PC-9 (cell line): Measurements from ENCODE around the gene PRKCB. TPM values are rescaled to one million over a fixed set of nuclear protein-coding genes. Genes with fewer than 3 reads are reported as not detected.
"Not testable (repeated sequence)": the region's sequence is repeated elsewhere in the genome, so short reads cannot be mapped to it uniquely, and the experiment has no call there.

Experiments
- BruUV-seq: library from RNA; stranded (reverse); fragments of 400-500 nt; replicated peaks from 2 replicates; lab custom pipeline; 2021; lab: Mats Ljungman, UMichigan
- CTCF ChIA-PET: fragments of 300-600 bp; sonication (Branson Sonifier 250); formaldehyde crosslinking; loops from one replicate; lab custom pipeline; 2022; ENCODE audit warnings: antibody characterized with exemption; lab: Charles Lee
- POLR2A ChIA-PET: fragments of 300-600 bp; sonication (Branson Sonifier 250); formaldehyde crosslinking; loops from one replicate; lab custom pipeline; 2022; ENCODE audit warnings: antibody characterized with exemption; ENCODE audit not compliant: unreplicated experiment; lab: Charles Lee
- DNase-seq, 2 experiments: peaks; one replicate each; pipeline versions ENCODE4 v3.0.0 to v3.0.0-alpha.2; 2015 to 2022; ENCODE audit warnings: mixed read lengths in 1 of 2
- H2AFZ ChIP-seq: fragments of 200-600 bp; sonication (generic); 2 replicates; pipeline ENCODE4 v1.8.1; 2017; ENCODE audit warnings: antibody characterized with exemption
- H3F3A ChIP-seq: fragments of 200-600 bp; sonication (generic); 2 replicates; pipeline ENCODE4 v1.8.1; 2017; ENCODE audit warnings: antibody characterized with exemption, mild to moderate bottlenecking, low read depth; ENCODE audit not compliant: insufficient read depth
- H3K27ac ChIP-seq: fragments of 200-600 bp; sonication (generic); 2 replicates; pipeline ENCODE4 v1.6.1; 2016; ENCODE audit warnings: mixed run types
- H3K27me3 ChIP-seq: fragments of 200-600 bp; sonication (generic); 2 replicates; pipeline ENCODE4 v1.6.1; 2016; ENCODE audit warnings: low read depth, mixed run types; ENCODE audit not compliant: insufficient read depth
- H3K36me3 ChIP-seq: fragments of 200-600 bp; sonication (generic); 2 replicates; pipeline ENCODE4 v1.6.1; 2016; ENCODE audit warnings: low read depth, mixed run types
- H3K4me1 ChIP-seq: fragments of 200-600 bp; sonication (generic); replicated peaks from 2 replicates; pipeline ENCODE4 v1.6.1; 2016; ENCODE audit warnings: mixed run types; ENCODE audit not compliant: insufficient read depth
- H3K4me2 ChIP-seq: fragments of 200-600 bp; sonication (generic); 2 replicates; pipeline ENCODE4 v1.6.1; 2017; ENCODE audit warnings: mixed run types
- H3K4me3 ChIP-seq: fragments of 200-600 bp; sonication (generic); 2 replicates; pipeline ENCODE4 v1.6.1; 2016; ENCODE audit warnings: mixed run types
- H3K79me2 ChIP-seq: fragments of 200-600 bp; sonication (generic); 2 replicates; pipeline ENCODE4 v1.6.1; 2017; ENCODE audit warnings: low read depth, mixed run types
- H3K9me2 ChIP-seq: fragments of 200-600 bp; sonication (generic); 2 replicates; pipeline ENCODE4 v1.8.1; 2017; ENCODE audit warnings: mild to moderate bottlenecking; ENCODE audit not compliant: insufficient read depth
- H3K9me3 ChIP-seq: fragments of 200-600 bp; sonication (generic); 2 replicates; pipeline ENCODE4 v1.8.1; 2016; ENCODE audit warnings: low read depth; ENCODE audit not compliant: insufficient read depth
- H4K20me1 ChIP-seq: fragments of 200-600 bp; sonication (generic); 2 replicates; pipeline ENCODE4 v1.8.1; 2017; ENCODE audit not compliant: insufficient read depth
- EZH2 ChIP-seq: fragments of 200-600 bp; sonication (generic); IDR thresholded peaks from 2 replicates; pipeline ENCODE4 v1.8.0; 2017; ENCODE audit warnings: antibody characterized with exemption, low read depth
- intact Hi-C: fragments of 100-400 bp; cut with micrococcal nuclease; formaldehyde crosslinking; loops from one replicate; pipeline ENCODE4 v1.10.0; 2022; ENCODE audit not compliant: unreplicated experiment
- total RNA-seq: library from RNA; stranded (reverse); gene quantifications from 2 replicates; pipeline ENCODE4 v1.2.3, GENCODE V29; 2021
- TF ChIP-seq, protein P1 (sequence below): fragments of 200-600 bp; sonication (generic); conservative IDR thresholded peaks from 2 replicates; pipeline ENCODE4 v1.6.1; 2017; ENCODE audit warnings: mixed run types, antibody characterized with exemption, mild to moderate bottlenecking, moderate library complexity

PRKCB gene
- total RNA-seq, 1 experiment from 2014 or later: not detected

DNA sequence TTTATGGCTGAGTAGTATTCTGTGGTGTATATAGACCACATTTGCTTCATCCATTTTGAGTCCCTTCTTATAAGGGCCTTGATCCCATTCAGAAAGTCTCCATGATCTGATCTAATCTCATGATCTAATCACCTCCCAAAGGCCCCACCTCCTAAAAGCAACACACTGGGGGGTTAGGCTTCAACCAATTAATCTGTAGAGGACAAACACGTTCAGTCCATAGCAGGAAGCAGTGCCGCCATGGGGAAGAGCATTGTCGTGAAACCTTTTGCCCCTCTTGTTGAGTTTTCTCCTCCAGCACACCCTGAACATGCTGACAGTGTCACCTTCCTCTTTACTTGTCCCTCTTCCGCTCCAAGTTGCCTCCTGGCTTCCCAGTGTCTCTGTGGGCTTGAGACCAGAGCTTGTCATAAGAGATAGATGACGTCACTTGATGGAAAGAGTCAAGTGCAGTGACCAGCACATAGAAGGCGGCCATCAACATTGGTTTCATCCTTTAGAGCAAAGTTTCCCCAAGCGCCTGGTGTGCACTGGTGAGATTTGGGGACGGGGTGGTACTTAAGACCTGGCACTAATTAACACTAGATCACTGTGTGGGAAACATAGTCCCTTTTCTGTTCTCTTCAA, 74.1 kb downstream of the PRKCB start:
- ChIA-PET POLR2A (no interaction called here), CTCF (no interaction called here)
- intact Hi-C loops: loop anchor here (10.0 kb wide), 1 partner anchor 85 kb away; no protein-coding TSS in a partner anchor
- H3K79me2 ChIP-seq: no peaks in the 10 kb centered on the region
- H3K36me3 ChIP-seq: no peaks in the 10 kb centered on the region
- H3F3A ChIP-seq: no peaks in the 10 kb centered on the region
- no peak for TF ChIP-seq EZH2
- TF ChIP-seq, protein P1, sequence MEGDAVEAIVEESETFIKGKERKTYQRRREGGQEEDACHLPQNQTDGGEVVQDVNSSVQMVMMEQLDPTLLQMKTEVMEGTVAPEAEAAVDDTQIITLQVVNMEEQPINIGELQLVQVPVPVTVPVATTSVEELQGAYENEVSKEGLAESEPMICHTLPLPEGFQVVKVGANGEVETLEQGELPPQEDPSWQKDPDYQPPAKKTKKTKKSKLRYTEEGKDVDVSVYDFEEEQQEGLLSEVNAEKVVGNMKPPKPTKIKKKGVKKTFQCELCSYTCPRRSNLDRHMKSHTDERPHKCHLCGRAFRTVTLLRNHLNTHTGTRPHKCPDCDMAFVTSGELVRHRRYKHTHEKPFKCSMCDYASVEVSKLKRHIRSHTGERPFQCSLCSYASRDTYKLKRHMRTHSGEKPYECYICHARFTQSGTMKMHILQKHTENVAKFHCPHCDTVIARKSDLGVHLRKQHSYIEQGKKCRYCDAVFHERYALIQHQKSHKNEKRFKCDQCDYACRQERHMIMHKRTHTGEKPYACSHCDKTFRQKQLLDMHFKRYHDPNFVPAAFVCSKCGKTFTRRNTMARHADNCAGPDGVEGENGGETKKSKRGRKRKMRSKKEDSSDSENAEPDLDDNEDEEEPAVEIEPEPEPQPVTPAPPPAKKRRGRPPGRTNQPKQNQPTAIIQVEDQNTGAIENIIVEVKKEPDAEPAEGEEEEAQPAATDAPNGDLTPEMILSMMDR: no peak
- no peak overlapping the region for H2AFZ ChIP-seq
- H3K4me1 ChIP-seq: no peaks in the 10 kb centered on the region
- no peaks in the 10 kb centered on the region for H3K9me2 ChIP-seq
- H3K27me3 ChIP-seq: peaks cover 26% of the 10 kb centered on the region; the same call in 1 of the 2 replicates
- DNase-seq: no peak
- H4K20me1 ChIP-seq: no peaks in the 10 kb centered on the region
- BruUV-seq: no TSS peak
- H3K4me2 ChIP-seq: no peak overlapping the region
- no peak overlapping the region for H3K27ac ChIP-seq
- no peaks in the 10 kb centered on the region for H3K9me3 ChIP-seq
- H3K4me3 ChIP-seq: no peak overlapping the region

- no peaks in the 10 kb centered on the region for H3K36me3 ChIP-seq
- no peaks in the 10 kb centered on the region for H3F3A ChIP-seq
- CTCF ChIA-PET: no interaction called here
- intact Hi-C loops: loop anchor here (10.0 kb wide), 1 partner anchor 90 kb away; no protein-coding TSS in a partner anchor
- H3K27ac ChIP-seq: no peak overlapping the region
- H3K4me2 ChIP-seq: no peak overlapping the region
- POLR2A ChIA-PET: no interaction called here
- H3K9me3 ChIP-seq: no peaks in the 10 kb centered on the region
- no TSS peak for BruUV-seq
- H3K27me3 ChIP-seq: peaks cover 16% of the 10 kb centered on the region; the same call in 1 of the 2 replicates
- H3K79me2 ChIP-seq: no peaks in the 10 kb centered on the region
- H3K4me1 ChIP-seq: no peaks in the 10 kb centered on the region
- no peak overlapping the region for H2AFZ ChIP-seq
- no peak for DNase-seq
- H3K4me3 ChIP-seq: no peak overlapping the region
- peaks cover under 1% of the 10 kb centered on the region; the same call in 1 of the 2 replicates for H3K9me2 ChIP-seq
- H4K20me1 ChIP-seq: no peaks in the 10 kb centered on the region
- no peak for TF ChIP-seq EZH2
- TF ChIP-seq, protein P1: no peak
Measured at GRCh38 chr16:23914946-23915530, 79.3 kb downstream of the PRKCB start.

DNA sequence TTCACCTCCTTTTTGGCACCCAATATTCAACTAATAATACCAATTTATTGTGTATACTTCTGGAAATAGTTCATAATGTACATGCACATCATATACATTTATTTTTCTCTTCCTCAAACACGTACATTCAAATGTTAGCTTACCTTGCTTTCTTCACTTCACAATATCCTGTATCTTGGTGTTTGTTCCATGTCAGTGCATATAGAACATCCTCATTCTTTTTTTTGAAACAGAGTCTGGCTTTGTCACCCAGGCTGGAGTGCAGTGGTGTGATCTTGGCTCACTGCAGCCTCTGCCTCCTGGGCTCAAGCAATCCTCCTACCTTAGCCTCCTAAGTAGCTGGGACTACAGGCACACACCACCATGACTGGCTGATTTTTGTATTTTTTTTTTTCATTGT, 80.8 kb downstream of the PRKCB start:
- H3K27me3 ChIP-seq: peaks cover 11% of the 10 kb centered on the region; the same call in 1 of the 2 replicates
- H2AFZ ChIP-seq, H3K79me2 ChIP-seq, DNase-seq, H3K36me3 ChIP-seq, H3K9me2 ChIP-seq, H3F3A ChIP-seq, H3K4me2 ChIP-seq, H3K4me1 ChIP-seq, H3K27ac ChIP-seq, H3K9me3 ChIP-seq, H3K4me3 ChIP-seq, POLR2A ChIA-PET, BruUV-seq, CTCF ChIA-PET, H4K20me1 ChIP-seq: not testable (repeated sequence)
- intact Hi-C loops: loop anchor here (10.0 kb wide), 1 partner anchor 92 kb away; no protein-coding TSS in a partner anchor
